ENCODE data around the gene ASTN2.

Gene ASTN2

DNA sequence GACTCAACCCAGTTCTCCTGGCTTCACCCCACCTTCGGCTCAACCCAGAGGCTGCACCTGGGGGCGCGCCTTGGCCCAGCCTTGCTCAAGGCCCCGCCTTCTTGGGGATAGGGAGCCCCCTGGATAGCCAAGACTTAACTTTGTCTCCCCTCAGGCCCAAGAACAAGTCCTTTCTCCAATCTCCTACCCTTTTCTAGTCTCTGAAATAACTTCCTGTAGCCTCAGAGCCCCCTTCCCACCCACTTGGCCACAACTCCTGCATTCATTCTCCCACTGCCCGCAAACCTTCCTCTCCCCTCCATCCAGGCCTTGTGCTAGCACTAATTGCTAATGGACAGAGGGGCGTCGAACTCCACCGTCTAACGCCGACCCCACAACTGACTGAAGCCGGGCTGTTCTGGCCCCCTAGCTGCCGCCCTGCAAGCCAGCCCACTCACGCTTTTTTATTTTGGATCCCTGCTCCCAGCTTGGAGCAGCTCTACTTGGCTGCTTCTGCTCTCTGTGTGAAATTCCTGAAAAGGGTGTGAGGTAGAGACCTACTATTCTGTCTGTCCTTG, 579 bp upstream of the ASTN2 start:
- no peak for DNase-seq (ENCODE audit: low read depth, low spot score)

DNA sequence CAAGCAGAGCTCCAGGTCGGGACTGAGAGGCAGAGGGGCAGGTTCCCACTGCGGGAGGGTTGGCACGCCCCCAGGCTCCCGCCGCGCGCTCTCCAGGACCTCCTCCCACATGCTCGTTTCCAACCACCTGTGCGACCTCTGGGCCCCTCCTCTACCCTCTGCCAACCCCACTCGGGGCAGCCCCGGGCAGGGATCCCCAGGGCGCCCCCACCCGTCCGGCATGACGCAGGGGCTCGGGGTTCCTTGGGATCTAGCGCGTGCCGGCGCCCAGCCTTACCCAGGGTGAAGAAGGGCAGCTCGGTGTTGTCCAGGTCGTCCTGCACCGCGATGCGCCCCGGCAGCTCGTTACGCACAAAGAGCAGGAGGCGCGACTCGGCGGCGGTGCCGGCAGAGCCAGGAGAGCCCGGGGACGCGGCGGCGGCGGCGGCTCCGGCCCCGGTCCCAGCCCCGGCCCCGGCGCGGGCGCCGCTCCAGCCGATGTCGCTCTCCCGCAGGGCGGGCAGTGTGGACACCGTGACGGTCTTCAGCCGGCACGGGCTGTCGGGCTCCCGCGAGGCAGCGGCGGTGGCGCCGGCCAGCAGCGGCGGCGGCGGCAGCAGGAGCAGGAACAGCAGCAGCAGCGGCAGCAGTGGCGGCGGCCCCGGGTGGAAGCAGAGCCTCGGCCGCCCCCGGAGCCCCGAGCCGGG, 494 bp downstream of the ASTN2 start:
- no peak for DNase-seq (ENCODE audit: low read depth, low spot score)

DNA sequence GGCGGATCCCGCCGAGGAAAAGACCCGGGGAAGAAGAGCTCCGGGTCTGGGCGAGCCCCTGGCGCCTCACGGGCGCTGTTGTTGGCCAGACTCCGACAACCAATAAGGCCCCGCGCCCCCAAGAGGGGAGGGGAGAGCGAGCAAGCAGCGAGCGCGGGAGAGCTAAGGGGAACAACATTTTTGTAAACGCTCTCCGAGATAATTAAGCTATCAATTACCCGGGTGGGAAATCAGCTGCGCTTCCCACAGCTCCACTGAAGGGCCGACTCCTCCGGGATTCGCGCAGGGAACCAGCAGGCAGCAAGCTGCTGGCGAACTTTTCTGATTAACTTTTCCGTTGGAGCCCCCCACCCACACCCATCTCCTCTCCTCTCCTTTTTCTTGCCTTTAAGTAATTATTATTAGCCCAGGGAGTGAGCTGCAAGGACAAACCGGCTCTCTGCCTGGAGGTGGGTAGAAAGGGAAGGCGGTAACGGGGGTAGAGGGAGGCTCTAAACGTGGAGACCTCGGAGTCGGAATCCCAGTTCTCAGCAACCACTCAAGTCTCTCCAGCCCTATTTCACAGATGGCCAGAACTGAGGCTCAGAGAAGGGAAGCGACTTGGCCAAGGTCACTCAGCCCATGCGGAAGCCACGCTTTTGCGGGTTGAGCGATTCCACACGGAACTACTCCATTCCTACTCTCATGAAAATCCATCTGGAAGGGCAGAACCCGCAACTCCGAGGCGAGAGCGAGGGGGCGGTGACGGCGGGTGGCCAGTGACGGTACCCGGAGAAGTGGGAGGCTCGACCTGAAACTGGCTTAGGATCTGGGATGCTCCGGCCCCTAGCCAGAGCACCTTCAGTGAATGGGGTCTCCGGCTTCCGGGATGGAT, 1.3 kb downstream of the ASTN2 start:
- DNase-seq (ENCODE audit: low read depth, low spot score), result no peak

DNA sequence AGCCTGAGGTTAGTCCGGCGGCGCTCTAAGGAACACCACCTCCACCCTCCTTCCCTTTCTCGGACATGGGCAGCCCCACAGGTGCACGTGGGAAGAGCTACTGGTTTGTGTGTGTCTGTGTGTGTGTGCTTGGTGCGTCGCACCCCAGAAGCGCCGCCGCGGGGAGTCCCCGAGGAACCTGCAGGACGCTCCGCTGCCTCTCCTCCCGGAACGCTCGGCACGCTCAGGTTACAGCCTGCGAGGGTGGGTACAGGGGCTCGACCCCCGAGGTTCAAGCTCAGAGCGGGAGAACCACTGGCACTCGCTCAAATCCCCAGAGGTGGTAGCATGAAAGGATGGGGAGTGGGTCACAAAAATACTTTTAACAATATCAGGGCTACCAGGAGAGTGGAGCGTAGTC, 2.0 kb downstream of the ASTN2 start:
- no peak for DNase-seq (ENCODE audit: low read depth, low spot score)

DNA sequence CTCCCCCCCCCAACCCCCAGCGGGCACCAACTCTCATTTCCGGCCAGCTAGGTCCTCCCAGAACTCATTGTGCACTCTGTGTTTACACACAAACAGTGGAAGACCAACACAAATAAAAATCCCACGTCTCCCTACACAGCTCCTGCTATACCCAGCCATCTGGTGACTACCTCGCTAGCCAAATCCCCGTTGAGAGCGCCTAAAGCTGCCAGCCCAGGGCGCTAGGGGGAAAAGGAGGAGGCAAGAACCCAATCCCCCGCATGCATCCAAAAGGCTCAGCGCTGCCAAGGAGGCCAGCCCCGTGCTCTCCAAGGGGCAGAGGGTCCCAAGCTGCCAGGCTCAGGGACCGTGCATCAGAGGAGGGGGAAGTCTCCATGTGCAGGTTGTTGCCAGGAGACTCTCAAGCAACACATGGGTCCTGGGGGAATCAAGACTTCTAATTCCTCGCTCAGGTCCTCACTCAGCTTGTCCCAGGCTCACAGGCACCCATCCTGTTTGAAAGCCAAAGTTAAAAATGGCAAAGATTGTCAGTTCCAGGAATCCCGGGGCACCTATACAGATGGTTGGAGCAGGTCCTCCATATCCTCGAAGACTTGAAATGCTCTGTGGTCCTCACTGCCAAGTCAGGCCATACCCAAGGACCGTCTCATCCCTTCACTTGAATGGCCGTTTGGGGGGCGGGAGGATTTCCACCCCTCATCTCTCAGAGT, 2.7 kb downstream of the ASTN2 start:
- DNase-seq (ENCODE audit: low read depth, low spot score), result no peak

DNA sequence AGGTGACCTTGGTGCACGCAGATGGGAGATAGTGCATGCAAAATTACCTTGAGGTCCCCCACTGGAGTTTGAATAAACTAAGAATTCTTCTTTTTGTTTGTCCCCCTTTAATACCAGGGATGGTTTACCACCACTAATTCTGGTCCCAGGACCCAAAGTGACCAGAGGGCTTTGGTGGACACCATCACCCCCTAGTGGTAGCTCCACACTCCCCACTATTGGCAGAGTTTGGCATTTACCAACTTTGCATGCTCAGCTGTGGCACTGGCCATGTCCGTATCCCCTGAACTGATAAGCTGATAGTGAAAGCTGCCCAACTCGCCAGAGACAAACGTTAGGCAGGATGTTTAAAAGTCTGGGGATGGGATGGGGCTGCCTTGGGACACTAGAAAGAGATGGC, 3.3 kb downstream of the ASTN2 start:
- DNase-seq (ENCODE audit: low read depth, low spot score), result no peak

DNA sequence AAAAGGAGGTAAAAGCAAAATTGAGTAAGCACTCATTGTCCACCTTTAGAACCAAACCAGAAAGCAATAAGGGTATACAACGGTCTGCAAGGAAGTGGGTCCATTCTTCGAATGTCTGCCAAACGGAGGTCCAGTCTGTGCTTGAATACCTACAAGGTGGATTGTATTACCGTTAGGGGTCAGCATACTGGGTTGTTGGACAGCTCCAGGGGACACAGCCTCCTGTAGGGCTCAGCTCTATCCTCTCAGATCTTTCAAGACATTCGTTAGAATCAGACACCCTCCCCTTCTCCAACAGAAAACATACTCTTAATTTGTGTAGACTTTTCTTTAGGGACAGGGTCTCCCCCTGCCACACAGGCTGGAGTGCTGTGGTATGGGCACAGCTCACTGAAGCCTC, 5.5 kb downstream of the ASTN2 start:
- no peak for DNase-seq (ENCODE audit: low read depth, low spot score)

DNA sequence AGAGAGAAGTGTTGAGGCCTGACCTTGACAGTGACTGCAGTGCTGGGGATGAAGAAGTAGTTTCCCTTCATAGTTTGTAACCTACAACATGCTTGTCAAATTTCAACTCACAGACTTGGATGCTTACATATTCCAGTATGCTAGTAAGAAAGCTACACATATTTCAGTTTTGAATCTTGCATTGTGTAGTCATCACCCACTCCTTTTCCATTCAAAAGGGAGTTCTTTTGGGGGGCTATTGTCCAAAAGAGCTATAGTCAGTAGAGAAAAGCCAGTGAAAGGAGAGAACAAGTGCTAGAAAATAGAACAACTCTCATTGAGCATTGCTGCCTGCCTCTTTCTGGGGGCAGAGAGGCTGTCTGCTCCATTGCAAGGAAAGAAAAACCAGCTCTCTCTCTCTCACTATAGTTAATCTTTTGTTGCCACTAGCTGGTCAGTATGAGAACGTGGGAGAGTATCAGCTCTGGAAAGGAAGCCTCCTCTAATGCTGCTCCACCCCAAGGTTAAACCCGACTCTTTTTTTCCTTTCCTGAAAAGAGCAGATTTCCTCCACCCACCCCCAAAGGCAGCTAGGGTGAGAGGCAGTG, 7.3 kb downstream of the ASTN2 start:
- no peak for DNase-seq (ENCODE audit: low read depth, low spot score)

DNA sequence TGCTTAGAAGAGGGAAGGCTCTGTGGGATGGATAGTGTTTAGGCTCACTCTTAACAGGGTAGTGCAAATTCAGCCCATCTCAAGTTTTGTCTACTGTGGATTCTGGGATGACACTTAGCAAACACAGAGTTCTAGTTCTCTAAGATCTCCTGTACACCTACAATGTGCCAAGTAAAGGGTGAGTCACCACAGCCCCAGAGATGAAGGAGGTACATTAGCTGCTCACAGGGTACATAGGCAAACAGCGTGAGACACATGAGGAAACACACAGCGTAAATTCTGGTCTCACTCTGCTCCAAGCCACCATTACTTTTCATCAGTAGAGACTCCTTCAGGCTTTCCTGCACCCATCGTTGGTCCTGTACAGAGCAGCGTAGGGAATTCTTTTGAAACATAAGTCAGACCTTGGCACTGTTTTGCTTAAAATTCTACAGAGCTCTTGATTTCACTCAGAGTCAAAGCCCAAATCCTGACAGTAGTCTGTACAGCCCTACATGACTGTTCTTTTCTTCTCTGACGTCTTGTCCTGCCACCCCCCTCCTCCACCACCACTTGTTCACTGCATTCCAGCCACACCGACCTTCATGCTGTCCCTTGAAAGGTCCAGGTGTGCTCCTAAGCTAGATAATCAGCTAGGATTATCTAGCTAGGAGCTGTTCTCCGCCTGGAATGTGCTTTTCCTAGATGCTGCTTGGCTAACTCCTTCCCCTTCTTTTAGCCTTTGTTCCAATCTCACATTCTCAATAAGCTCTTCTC, 8.7 kb downstream of the ASTN2 start:
- no peak for DNase-seq (ENCODE audit: low read depth, low spot score)

DNA sequence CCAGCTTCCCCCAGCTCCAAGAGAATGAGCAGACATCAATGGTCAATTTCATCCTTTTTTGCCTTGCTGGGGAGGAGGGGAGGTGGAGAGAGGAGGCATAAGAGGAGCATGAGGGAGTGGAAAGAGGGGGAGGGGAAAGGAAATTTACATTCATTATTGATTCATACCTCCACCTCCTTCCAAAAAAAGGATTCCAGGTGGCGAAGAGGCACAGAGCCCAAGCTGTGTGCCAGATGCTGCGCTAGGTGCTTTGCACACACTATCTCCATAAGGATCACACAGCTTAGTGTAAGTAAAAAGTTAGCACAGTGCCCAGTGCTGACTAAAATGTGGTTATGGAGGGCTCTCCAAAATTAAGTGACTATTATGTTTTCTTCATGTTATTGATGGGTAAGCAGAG, 11.0 kb downstream of the ASTN2 start:
- DNase-seq (ENCODE audit: low read depth, low spot score), result no peak

DNA sequence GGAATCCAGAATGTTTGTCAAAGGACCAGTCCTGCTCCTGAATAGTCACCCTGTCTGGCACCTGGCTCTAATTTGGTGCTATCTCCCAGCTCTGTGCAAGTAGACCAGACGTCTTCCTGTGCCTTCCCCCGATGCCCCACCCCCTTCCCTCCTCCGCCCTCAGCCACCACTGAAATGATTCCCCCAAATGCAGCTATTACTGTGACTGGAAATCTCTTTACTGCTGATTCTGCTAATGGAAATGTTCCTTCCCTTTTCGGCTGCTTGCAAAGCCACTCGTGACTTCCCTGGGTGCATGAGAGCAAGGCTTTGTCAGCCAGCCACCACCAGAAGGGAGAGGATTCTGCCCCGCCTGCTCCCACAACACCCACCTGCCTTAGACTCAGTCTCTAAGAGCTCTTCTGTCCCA, 11.4 kb downstream of the ASTN2 start:
- DNase-seq (ENCODE audit: low read depth, low spot score), result no peak

DNA sequence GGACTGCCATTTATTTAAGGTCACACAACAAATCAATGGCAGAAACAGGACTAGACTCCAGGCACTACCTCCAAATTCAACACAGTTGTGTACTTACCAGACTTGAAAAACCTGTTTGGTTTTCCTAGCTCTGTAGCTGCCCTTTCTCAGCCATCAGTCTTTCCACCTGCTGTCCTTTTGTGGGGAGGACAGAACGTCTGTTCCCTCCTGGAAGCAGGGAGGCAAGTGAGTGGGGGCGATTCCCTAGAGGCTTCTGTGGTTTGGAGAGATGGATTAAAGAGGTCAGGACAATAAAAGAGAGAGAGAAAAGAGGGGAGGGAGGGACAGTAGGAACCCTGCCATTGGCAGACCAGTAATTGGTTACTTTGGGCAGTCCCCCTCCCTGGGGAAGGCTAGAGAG, 14.7 kb downstream of the ASTN2 start:
- DNase-seq (ENCODE audit: low read depth, low spot score), result no peak

DNA sequence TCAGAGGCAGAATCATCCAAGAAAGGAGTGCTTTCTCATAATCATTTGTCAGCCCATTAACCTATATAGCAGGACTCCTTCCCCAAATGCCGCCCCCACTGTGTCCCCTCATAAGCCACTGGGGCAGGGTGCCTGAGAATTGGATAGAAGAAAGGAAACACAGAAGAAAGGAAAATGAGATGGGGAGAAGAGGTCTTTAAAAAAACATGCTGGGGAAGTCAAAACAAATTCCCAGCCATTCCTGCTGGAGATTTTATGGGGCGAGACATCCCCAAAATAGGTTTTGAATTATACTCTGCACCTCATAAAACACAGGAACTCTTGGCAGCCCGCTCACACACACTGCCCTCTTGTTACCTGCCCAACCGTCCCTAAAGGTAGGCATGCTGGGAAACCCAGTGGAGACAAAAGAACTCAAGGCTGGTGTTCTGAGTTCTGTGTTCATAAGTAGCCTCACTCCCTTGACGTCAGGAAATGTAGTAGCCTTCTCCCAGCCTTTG, 19.7 kb downstream of the ASTN2 start:
- DNase-seq (ENCODE audit: low read depth, low spot score), result no peak

DNA sequence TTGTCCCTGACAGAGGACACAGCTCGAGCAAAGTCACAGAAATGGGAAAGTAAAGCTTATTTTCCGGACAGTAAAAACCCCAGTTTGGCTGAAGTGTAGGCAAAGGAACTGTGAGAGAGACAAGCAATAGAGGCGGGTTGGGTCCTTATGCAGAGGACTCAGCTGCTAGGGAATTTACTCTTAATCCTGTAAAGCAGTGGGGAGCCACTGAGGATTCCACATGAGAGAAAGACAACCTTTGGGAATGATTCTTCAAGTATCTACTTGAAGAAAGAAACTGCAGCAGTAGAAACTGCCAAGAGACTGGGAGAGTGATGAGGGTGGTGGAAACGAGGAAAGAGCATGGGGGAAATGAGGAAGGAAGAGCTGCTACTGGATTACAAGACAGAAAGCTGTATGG, 20.2 kb downstream of the ASTN2 start:
- no peak for DNase-seq (ENCODE audit: low read depth, low spot score)

DNA sequence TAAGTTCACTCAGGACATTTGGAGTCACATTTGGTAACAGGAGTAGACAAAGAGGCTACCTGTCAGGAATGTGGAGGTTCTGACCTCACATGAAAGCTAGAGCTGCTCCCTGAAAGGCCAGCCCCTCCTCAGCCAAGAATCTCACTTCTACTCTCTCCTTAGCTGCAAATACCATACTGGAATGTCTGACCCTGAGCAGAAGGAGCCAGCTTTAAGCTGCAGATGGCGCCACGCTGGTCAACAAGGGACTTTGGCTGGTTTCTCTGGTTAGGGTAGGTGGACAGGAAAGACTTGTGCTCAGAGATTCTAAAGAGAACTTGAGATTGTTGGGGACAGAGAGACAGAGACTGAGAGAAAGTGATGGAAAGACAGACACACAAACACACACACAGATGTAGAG, 21.9 kb downstream of the ASTN2 start:
- no peak for DNase-seq (ENCODE audit: low read depth, low spot score)

DNA sequence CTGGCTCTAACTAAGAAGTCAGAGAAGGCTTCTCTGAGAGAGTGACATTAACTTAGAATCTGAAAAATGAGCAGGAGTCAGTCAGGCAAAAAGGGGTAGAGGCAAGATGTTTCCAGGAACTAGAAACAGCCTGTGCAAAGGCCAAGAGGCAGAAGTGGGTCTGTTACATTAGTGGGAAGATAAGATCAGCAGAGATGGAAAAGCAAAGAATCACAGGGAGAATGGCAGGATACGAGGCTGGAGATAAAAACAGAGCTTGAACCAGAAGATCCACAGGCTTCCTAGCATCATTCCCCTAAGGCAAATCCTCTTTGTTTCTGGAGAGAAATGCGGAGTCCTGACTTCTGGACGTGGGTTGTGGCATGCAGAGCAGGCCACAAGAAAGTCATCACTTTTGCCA, 27.4 kb downstream of the ASTN2 start:
- DNase-seq (ENCODE audit: low read depth, low spot score), result no peak

DNA sequence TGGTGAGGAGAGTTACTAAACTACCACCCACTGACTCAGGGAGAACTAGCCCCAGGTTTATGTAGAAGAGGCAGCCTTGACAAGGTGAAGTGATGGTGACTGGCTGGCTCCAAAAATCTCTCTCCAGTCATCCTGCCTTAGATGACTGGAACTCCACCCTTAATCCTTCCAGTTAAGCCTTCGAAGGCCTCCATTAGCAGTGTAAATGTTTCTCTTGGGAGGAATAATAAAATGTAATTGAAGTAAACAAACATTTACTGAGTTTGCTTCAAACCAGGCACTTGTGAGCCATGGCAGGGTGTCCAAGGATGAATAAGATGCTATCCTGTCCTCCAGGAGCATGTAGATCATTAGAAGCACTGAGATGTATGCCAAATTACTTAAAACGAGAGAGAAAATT, 35.5 kb downstream of the ASTN2 start:
- DNase-seq (ENCODE audit: low read depth, low spot score), result no peak

DNA sequence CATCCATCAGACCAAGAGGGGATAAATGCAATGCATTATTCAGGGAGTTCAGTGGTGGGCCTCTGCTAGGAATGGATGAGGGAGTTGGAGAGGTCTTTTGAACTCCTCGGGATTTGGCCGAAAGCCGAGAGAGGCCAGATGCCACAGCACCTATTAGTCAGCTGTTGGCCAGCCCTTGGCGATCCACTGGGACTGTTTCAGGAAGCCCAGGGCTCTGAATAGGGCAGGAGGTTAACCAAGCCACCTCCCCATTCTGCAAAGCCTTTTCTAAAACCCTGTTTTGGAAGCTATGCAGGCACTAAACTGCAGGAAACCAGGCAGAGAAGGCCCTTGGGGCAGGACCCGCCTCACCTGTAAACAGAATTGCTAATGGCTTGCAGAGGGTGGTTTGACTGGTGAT, 37.8 kb downstream of the ASTN2 start:
- no peak for DNase-seq (ENCODE audit: low read depth, low spot score)

DNA sequence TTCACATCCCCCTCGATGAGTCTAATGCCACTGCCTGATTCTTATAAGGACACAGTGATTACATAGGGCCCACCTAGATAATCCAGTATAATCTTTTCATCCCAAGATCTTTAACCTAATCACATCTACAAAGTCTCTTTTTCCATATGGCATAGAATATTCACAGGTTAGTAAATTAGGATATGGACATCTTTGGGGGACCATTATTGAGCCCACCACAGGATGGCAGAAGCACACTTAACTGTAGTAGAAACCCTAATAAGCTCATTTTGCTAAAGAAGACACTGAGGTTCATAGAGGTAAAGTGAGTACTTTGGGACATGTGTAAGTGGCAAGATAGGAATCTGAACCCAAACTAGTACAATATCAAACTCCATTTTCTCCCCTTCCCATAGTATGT, 38.9 kb downstream of the ASTN2 start:
- no peak for DNase-seq (ENCODE audit: low read depth, low spot score)

DNA sequence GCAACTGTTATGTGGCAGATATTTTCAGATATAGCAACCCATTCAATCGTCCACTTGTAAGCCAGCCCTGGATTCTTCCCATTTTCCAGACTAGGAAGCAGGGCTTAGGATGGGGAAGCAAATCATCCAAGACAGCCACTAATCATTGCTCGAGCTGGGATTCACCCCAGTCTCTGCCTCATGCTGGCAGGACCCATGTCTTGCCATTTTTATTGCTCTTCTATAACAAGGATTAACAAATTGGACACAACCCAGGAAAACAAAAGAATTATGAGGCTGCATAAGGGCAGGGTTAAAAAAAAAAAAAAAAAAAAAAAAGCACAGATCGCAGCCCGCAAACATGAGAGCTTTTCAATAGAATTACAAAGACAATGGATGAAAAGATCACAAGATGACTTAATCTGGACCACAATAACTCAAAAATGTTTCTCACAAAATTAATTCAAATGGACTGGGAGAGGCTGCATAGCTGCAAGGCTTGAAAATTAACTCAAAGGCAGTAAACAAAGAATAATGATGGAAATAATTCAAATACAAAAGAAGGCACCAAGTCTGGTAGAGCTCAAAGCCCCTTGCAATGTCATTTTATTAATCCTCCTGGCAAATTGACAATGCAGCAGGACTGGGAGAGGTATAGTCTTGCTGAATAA, 40.7 kb downstream of the ASTN2 start:
- no peak for DNase-seq (ENCODE audit: low read depth, low spot score)
